ENCODE data around the gene C11orf98.

The C11orf98 gene

DNA sequence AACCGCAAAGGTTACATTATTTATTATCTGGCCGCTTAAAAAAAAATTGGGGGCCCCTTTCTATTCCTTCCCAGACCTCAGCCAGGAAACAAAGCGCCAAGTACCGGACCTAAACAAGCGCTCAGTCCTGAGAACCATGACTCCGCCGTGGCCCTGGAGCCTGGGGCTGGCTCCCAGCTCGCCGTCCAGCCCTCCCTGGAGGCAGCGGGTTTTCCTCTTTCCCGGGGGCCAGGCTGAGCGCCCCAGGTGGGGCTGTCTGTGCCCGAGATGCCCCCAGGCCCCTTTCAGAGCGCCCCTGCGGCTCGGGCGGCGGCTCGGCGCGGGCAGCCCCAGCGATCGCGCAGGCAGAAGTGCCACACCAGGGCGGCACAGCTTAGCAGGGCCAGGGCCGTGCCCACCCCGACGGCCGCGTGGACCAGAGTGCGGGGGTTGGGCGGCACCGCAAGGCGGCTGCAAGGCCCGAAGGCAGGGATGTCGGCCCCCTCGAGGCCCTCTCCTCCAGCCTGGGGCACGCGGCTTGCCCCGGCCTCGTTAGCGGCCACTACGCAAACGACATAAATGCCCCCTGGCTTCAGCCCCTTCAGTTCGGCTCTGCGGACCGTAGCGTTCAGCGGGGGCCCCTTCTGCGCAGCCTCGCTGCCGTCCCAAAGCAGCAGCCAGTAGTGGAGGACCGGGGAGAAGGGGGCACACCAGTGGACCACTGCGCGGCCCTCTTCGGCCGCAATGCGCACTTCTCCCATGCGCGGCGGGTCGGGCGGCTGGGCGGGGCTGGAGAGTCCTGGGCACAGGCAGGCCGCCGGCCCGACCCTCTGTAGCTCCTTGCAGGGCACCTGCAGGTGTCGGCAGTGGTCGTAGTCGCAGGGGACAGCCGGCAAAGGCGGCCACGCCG lies 22.7 kb upstream of the C11orf98 start:
- no peaks in the 10 kb centered on the region for H3K9me3 ChIP-seq (replicated peaks; ENCODE audit: insufficient read depth, low read length)
- H3K4me1 ChIP-seq (ENCODE audit: low read length) = no peaks in the 10 kb centered on the region
- no peaks in the 10 kb centered on the region for H3F3A ChIP-seq (ENCODE audit: insufficient read depth, low read length)
- H3K79me2 ChIP-seq (ENCODE audit: low read length) = no peaks in the 10 kb centered on the region
- no peak overlapping the region for H2AFZ ChIP-seq (ENCODE audit: low read length)
- TF ChIP-seq EZH2 (optimal IDR thresholded peaks at IDR 0.05; ENCODE audit: low read depth, low read length) (no peak), EZH2phosphoT487 (IDR thresholded peaks at IDR 0.05; ENCODE audit: low read length) (no peak)
- TF ChIP-seq, protein P1, sequence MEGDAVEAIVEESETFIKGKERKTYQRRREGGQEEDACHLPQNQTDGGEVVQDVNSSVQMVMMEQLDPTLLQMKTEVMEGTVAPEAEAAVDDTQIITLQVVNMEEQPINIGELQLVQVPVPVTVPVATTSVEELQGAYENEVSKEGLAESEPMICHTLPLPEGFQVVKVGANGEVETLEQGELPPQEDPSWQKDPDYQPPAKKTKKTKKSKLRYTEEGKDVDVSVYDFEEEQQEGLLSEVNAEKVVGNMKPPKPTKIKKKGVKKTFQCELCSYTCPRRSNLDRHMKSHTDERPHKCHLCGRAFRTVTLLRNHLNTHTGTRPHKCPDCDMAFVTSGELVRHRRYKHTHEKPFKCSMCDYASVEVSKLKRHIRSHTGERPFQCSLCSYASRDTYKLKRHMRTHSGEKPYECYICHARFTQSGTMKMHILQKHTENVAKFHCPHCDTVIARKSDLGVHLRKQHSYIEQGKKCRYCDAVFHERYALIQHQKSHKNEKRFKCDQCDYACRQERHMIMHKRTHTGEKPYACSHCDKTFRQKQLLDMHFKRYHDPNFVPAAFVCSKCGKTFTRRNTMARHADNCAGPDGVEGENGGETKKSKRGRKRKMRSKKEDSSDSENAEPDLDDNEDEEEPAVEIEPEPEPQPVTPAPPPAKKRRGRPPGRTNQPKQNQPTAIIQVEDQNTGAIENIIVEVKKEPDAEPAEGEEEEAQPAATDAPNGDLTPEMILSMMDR (IDR thresholded peaks at IDR 0.05; ENCODE audit: low read length) = no peak
- no peaks in the 10 kb centered on the region for H3K36me3 ChIP-seq (replicated peaks; ENCODE audit: insufficient read depth, low read length)
- H3K4me3 ChIP-seq (ENCODE audit: low read length) = no peak overlapping the region
- H4K20me1 ChIP-seq (ENCODE audit: insufficient read depth, low read length) = no peaks in the 10 kb centered on the region
- DNase-seq = no peak
- H3K9me2 ChIP-seq (replicated peaks; ENCODE audit: insufficient read depth, low read length) = no peaks in the 10 kb centered on the region
- no peaks in the 10 kb centered on the region for H3K27me3 ChIP-seq (replicated peaks; ENCODE audit: insufficient read depth, low read length)
- no peak overlapping the region for H3K27ac ChIP-seq (ENCODE audit: low read length)
- no peak overlapping the region for H3K4me2 ChIP-seq (ENCODE audit: low read depth, low read length)
- H3K9ac ChIP-seq (ENCODE audit: low read length) = no peak overlapping the region

DNA sequence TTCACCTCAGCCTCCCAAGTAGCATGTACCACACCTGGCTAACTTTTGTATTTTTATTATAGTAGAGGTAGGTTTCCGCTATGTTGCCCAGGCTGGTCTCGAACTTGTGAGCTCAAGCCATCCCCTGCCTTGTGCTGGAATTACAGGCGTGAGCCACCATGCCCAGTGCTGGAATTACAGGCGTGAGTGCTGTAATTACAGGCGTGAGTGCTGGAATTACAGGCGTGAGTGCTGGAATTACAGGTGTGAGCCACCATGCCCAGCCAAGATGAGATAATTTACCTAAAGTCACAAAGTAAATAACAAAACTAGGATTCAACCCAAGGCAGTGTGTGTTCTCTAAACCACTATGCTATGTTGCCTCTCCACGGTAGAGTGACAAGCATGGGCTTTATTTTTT lies 17.5 kb upstream of the C11orf98 start:
- H2AFZ ChIP-seq (ENCODE audit: low read length) = no peak overlapping the region
- peaks cover 7% of the 10 kb centered on the region; the same call in 1 of the 2 replicates for H3K4me1 ChIP-seq (ENCODE audit: low read length)
- no peak overlapping the region for H3K4me2 ChIP-seq (ENCODE audit: low read depth, low read length)
- no peak overlapping the region for H3K9ac ChIP-seq (ENCODE audit: low read length)
- H3K79me2 ChIP-seq (ENCODE audit: low read length) = peaks cover 17% of the 10 kb centered on the region
- no peak for DNase-seq
- H3K36me3 ChIP-seq (replicated peaks; ENCODE audit: insufficient read depth, low read length) = no peaks in the 10 kb centered on the region
- no peaks in the 10 kb centered on the region for H3K27me3 ChIP-seq (replicated peaks; ENCODE audit: insufficient read depth, low read length)
- H3K9me2 ChIP-seq (replicated peaks; ENCODE audit: insufficient read depth, low read length) = no peaks in the 10 kb centered on the region
- no peak overlapping the region for H3K27ac ChIP-seq (ENCODE audit: low read length)
- TF ChIP-seq EZH2phosphoT487 (IDR thresholded peaks at IDR 0.05; ENCODE audit: low read length) (no peak), EZH2 (optimal IDR thresholded peaks at IDR 0.05; ENCODE audit: low read depth, low read length) (no peak)
- TF ChIP-seq, protein P1 (IDR thresholded peaks at IDR 0.05; ENCODE audit: low read length) = no peak
- H3F3A ChIP-seq (ENCODE audit: insufficient read depth, low read length) = 0 out of 2 replicates have a peak, but pooled peaks cover 3% of the 10 kb centered on the region
- H3K9me3 ChIP-seq (replicated peaks; ENCODE audit: insufficient read depth, low read length) = no peaks in the 10 kb centered on the region
- no peak overlapping the region for H3K4me3 ChIP-seq (ENCODE audit: low read length)
- H4K20me1 ChIP-seq (ENCODE audit: insufficient read depth, low read length) = no peaks in the 10 kb centered on the region

DNA sequence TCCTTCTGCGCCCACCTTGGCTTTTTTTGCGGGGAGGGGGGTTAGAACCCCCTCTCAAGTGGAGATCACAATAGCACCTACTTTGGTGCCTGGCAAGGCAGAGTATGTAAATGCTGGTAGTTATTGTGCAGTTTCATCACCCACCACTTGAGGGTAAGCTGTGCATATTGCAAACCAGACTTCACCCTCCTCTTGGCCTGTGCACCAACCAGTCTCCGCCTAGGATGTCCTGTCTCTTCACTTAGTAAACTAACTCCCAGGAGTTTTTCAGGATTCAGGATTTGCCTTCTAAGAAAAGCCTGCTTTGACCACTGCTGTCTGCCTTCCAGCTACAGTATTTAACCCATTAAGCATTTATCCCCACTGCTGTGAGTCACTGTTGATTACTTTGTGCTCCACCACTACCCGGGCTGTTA lies 15.8 kb upstream of the C11orf98 start:
- TF ChIP-seq EZH2phosphoT487 (IDR thresholded peaks at IDR 0.05; ENCODE audit: low read length) = no peak
- no peak for TF ChIP-seq EZH2 (optimal IDR thresholded peaks at IDR 0.05; ENCODE audit: low read depth, low read length)
- TF ChIP-seq, protein P1 (IDR thresholded peaks at IDR 0.05; ENCODE audit: low read length) = peak; percentile 71
- Histone ChIP-seq H3K9ac (ENCODE audit: low read length) (no peak overlapping the region), H2AFZ (ENCODE audit: low read length) (peak overlapping the region; percentile 52), H3F3A (ENCODE audit: insufficient read depth, low read length) (peaks cover 10% of the 10 kb centered on the region; the same call in 1 of the 2 replicates), H3K4me1 (ENCODE audit: low read length) (peaks cover 10% of the 10 kb centered on the region; the same call in 1 of the 2 replicates), H3K4me3 (ENCODE audit: low read length) (no peak overlapping the region), H3K79me2 (ENCODE audit: low read length) (peaks cover 28% of the 10 kb centered on the region), H4K20me1 (ENCODE audit: insufficient read depth, low read length) (no peaks in the 10 kb centered on the region), H3K27me3 (replicated peaks; ENCODE audit: insufficient read depth, low read length) (no peaks in the 10 kb centered on the region), H3K9me3 (replicated peaks; ENCODE audit: insufficient read depth, low read length) (no peaks in the 10 kb centered on the region), H3K27ac (ENCODE audit: low read length) (no peak overlapping the region), H3K9me2 (replicated peaks; ENCODE audit: insufficient read depth, low read length) (no peaks in the 10 kb centered on the region), H3K4me2 (ENCODE audit: low read depth, low read length) (peak overlapping the region; percentile 17; the same call in 1 of the 2 replicates), H3K36me3 (replicated peaks; ENCODE audit: insufficient read depth, low read length) (no peaks in the 10 kb centered on the region; the same call in 1 of the 2 replicates)
- peak; percentile 77 for DNase-seq
